Measurements from ENCODE around the gene FCGR1A. TPM values are rescaled to one million over a fixed set of nuclear protein-coding genes. Genes with fewer than 3 reads are reported as not detected.
"Not testable (repeated sequence)": the region's sequence is repeated elsewhere in the genome, so short reads cannot be mapped to it uniquely, and the experiment has no call there.

Gene FCGR1A
- polyA plus RNA-seq, 1 of the 3 experiments (the other 2 are of a cell fraction) = not detected

GRCh38 chr1:149812893-149813801 is 30.7 kb downstream of the FCGR1A start:
- H3K4me1 ChIP-seq (ENCODE audit: control insufficient read depth in 1 of 2, insufficient read depth in 2 of 2, low read depth in 1 of 2, low read length in 1 of 2); H2AFZ ChIP-seq (ENCODE audit: low read depth); H3K36me3 ChIP-seq (replicated peaks in 1 of 2; ENCODE audit: control insufficient read depth in 1 of 2, insufficient read depth in 2 of 2, low read length in 1 of 2); CTCF ChIA-PET; DNase-seq; H3K27me3 ChIP-seq (ENCODE audit: insufficient read depth); H4K20me1 ChIP-seq (ENCODE audit: insufficient read depth); H3K79me2 ChIP-seq (ENCODE audit: insufficient read depth); H3K9me3 ChIP-seq; H3F3A ChIP-seq (replicated peaks; ENCODE audit: insufficient read depth); H3K9me2 ChIP-seq: not testable (repeated sequence)
- TF ChIP-seq SIN3A (IDR thresholded peaks at IDR 0.05; ENCODE audit: borderline replicate concordance, low read depth, low read length) (peak; percentile 70; the same call in 1 of the 2 replicates), CTCF (IDR thresholded peaks at IDR 0.05) (0 out of 2 replicates have a peak, but pooled peaks have one; percentile 10), POLR2AphosphoS5 (IDR thresholded peaks at IDR 0.05; ENCODE audit: low read depth, low read length) (peak; percentile 90), REST (IDR thresholded peaks at IDR 0.05; ENCODE audit: low read depth, low read length) (0 out of 2 replicates have a peak, but pooled peaks have one; percentile 15), ZBTB33 (IDR thresholded peaks at IDR 0.05; ENCODE audit: borderline replicate concordance, low read depth) (peak; percentile 71; the same call in 1 of the 2 replicates)
- H3K27ac ChIP-seq (ENCODE audit: low read depth in 2 of 2, low read length in 1 of 2) = peak overlapping the region; percentile 82 to 83
- WGBS (ENCODE audit: low lambda C conversion rate) = 0% methylated on average over 14 of the region's 62 CpGs
- peak overlapping the region; percentile 65; the same call in 1 of the 2 replicates for H3K9ac ChIP-seq
- H3K4me2 ChIP-seq = peak overlapping the region; percentile 71
- H3K4me3 ChIP-seq (ENCODE audit: low read depth in 2 of 2, low read length in 1 of 2) = peak overlapping the region; percentile 49 to 59
- POLR2A ChIA-PET = interaction anchor here (0.6 to 1.2 kb wide), 2 partner anchors 74 to 75 kb away, joined by 3 read pairs; a partner anchor contains a TSS

- H2AFZ ChIP-seq (ENCODE audit: low read depth); CTCF ChIA-PET; H3K4me3 ChIP-seq (ENCODE audit: low read depth in 2 of 2, low read length in 1 of 2); DNase-seq; H3K4me1 ChIP-seq (ENCODE audit: control insufficient read depth in 1 of 2, insufficient read depth in 2 of 2, low read depth in 1 of 2, low read length in 1 of 2); H3K9ac ChIP-seq; H3K27ac ChIP-seq (ENCODE audit: low read depth in 2 of 2, low read length in 1 of 2); H3F3A ChIP-seq (replicated peaks; ENCODE audit: insufficient read depth); H3K36me3 ChIP-seq (replicated peaks in 1 of 2; ENCODE audit: control insufficient read depth in 1 of 2, insufficient read depth in 2 of 2, low read length in 1 of 2); H3K4me2 ChIP-seq; H3K79me2 ChIP-seq (ENCODE audit: insufficient read depth); POLR2A ChIA-PET; H3K9me2 ChIP-seq; H3K27me3 ChIP-seq (ENCODE audit: insufficient read depth); H3K9me3 ChIP-seq; H4K20me1 ChIP-seq (ENCODE audit: insufficient read depth): not testable (repeated sequence)
- 92% methylated on average over 3 of the region's 5 CpGs for WGBS (ENCODE audit: low lambda C conversion rate)
Observed at GRCh38 chr1:149820387-149820786, 37.9 kb downstream of the FCGR1A start.

GRCh38 chr1:149826555-149826954 is 44.1 kb downstream of the FCGR1A start:
- H3K27ac ChIP-seq (ENCODE audit: low read depth in 2 of 2, low read length in 1 of 2); H3K36me3 ChIP-seq (replicated peaks in 1 of 2; ENCODE audit: control insufficient read depth in 1 of 2, insufficient read depth in 2 of 2, low read length in 1 of 2); H3K4me2 ChIP-seq; DNase-seq; H3K9me2 ChIP-seq; POLR2A ChIA-PET; H3K9ac ChIP-seq; CTCF ChIA-PET; H3F3A ChIP-seq (replicated peaks; ENCODE audit: insufficient read depth); H3K27me3 ChIP-seq (ENCODE audit: insufficient read depth); H3K4me3 ChIP-seq (ENCODE audit: low read depth in 2 of 2, low read length in 1 of 2); H3K79me2 ChIP-seq (ENCODE audit: insufficient read depth); H4K20me1 ChIP-seq (ENCODE audit: insufficient read depth); H3K9me3 ChIP-seq; H2AFZ ChIP-seq (ENCODE audit: low read depth); H3K4me1 ChIP-seq (ENCODE audit: control insufficient read depth in 1 of 2, insufficient read depth in 2 of 2, low read depth in 1 of 2, low read length in 1 of 2): not testable (repeated sequence)
- no CpG with 5 or more reads among the region's 2 CpGs for WGBS (ENCODE audit: low lambda C conversion rate)

- H3K79me2 ChIP-seq (ENCODE audit: insufficient read depth); H3K4me3 ChIP-seq (ENCODE audit: low read depth in 2 of 2, low read length in 1 of 2); H2AFZ ChIP-seq (ENCODE audit: low read depth); DNase-seq; H3F3A ChIP-seq (replicated peaks; ENCODE audit: insufficient read depth); H3K36me3 ChIP-seq (replicated peaks in 1 of 2; ENCODE audit: control insufficient read depth in 1 of 2, insufficient read depth in 2 of 2, low read length in 1 of 2); H3K4me1 ChIP-seq (ENCODE audit: control insufficient read depth in 1 of 2, insufficient read depth in 2 of 2, low read depth in 1 of 2, low read length in 1 of 2); POLR2A ChIA-PET; CTCF ChIA-PET; H3K9ac ChIP-seq; H3K9me2 ChIP-seq; H3K4me2 ChIP-seq; H3K27me3 ChIP-seq (ENCODE audit: insufficient read depth); H3K27ac ChIP-seq (ENCODE audit: low read depth in 2 of 2, low read length in 1 of 2); H4K20me1 ChIP-seq (ENCODE audit: insufficient read depth); H3K9me3 ChIP-seq: not testable (repeated sequence)
- WGBS (ENCODE audit: low lambda C conversion rate) = no CpG with 5 or more reads among the region's 32 CpGs
Observed at GRCh38 chr1:149831764-149832315, 49.3 kb downstream of the FCGR1A start.
